IMR-90 (cell line): Measurements from ENCODE around the gene FOSL1. TPM values are rescaled to one million over a fixed set of nuclear protein-coding genes. Genes with fewer than 3 reads are reported as not detected.
A peak's percentile ranks its signal among the peaks of the same experiment; 100 is the strongest.

ENCODE experiments used
- ATAC-seq: fragments of 200-7000 bp; cut with Tn5 transposase; 2 replicates; pipeline ENCODE4 v1.9.1; 2020; ENCODE audit warnings: low read depth, mild to moderate bottlenecking, moderate library complexity
- BruUV-seq: library from RNA; stranded (reverse); fragments of 400-500 nt; replicated peaks from 2 replicates; lab custom pipeline; 2021; lab: Mats Ljungman, UMichigan
- CTCF ChIA-PET: fragments of 300-600 bp; formaldehyde crosslinking; extraction: SDS; loops from one replicate; lab custom pipeline; 2021; ENCODE audit warnings: antibody characterized with exemption; lab: Yijun Ruan, JAX
- POLR2A ChIA-PET: fragments of 300-600 bp; sonication (Branson Sonifier 250); formaldehyde crosslinking; loops from one replicate; lab custom pipeline; 2022; ENCODE audit warnings: antibody characterized with exemption; ENCODE audit not compliant: unreplicated experiment; lab: Charles Lee
- DNase-seq: peaks from one replicate; pipeline ENCODE4 v3.0.0; 2013
- H2AFZ ChIP-seq: replicated peaks from 2 replicates; pipeline ENCODE3; 2013; ENCODE audit warnings: low read length, mild to moderate bottlenecking; ENCODE audit not compliant: poor library complexity
- H2AK5ac ChIP-seq: 2 replicates; pipeline ENCODE4 v1.6.1; 2013; ENCODE audit warnings: low read depth, low read length, inconsistent platforms
- H2AK9ac ChIP-seq: replicated peaks from 2 replicates; pipeline ENCODE3; 2013; ENCODE audit warnings: mild to moderate bottlenecking, low read depth, low read length, moderate library complexity; ENCODE audit not compliant: poor library complexity
- H2BK120ac ChIP-seq: 2 replicates; pipeline ENCODE4 v1.6.1; 2013; ENCODE audit warnings: low read depth, low read length, inconsistent platforms
- H2BK15ac ChIP-seq: 3 replicates; pipeline ENCODE4 v1.6.1; 2013; ENCODE audit warnings: low read depth, low read length, inconsistent platforms
- H2BK20ac ChIP-seq: 2 replicates; pipeline ENCODE4 v1.6.1; 2013; ENCODE audit warnings: low read depth, mild to moderate bottlenecking, inconsistent platforms, low read length, moderate library complexity
- H2BK5ac ChIP-seq: 2 replicates; pipeline ENCODE4 v1.6.1; 2013; ENCODE audit warnings: mild to moderate bottlenecking, low read depth, low read length, inconsistent platforms; ENCODE audit not compliant: poor library complexity, severe bottlenecking
- H3K14ac ChIP-seq: replicated peaks from 2 replicates; pipeline ENCODE4 v1.6.1; 2013; ENCODE audit warnings: low read depth, low read length, inconsistent platforms
- H3K18ac ChIP-seq: 2 replicates; pipeline ENCODE4 v1.6.1; 2013; ENCODE audit warnings: low read depth, low read length, control low read depth
- H3K23ac ChIP-seq: 2 replicates; pipeline ENCODE4 v1.6.1; 2013; ENCODE audit warnings: low read depth, low read length, inconsistent platforms
- H3K27ac ChIP-seq: 2 replicates; pipeline ENCODE4 v1.5.1; 2013; ENCODE audit warnings: mild to moderate bottlenecking, control low read depth, low read length; ENCODE audit not compliant: insufficient read depth
- H3K27me3 ChIP-seq: 2 replicates; pipeline ENCODE4 v1.6.1; 2013; ENCODE audit warnings: low read length; ENCODE audit not compliant: control insufficient read depth, insufficient read depth
- H3K36me3 ChIP-seq: 2 replicates; pipeline ENCODE4 v1.6.1; 2013; ENCODE audit warnings: low read length, mixed read lengths; ENCODE audit not compliant: control insufficient read depth, insufficient read depth
- H3K4ac ChIP-seq: 2 replicates; pipeline ENCODE4 v1.6.1; 2013; ENCODE audit warnings: low read depth, low read length, inconsistent platforms
- H3K4me1 ChIP-seq: 2 replicates; pipeline ENCODE4 v1.6.1; 2013; ENCODE audit warnings: low read length, mixed read lengths; ENCODE audit not compliant: control insufficient read depth, insufficient read depth
- H3K4me2 ChIP-seq: 2 replicates; pipeline ENCODE4 v1.6.1; 2013; ENCODE audit warnings: low read depth, mild to moderate bottlenecking, control low read depth, low read length, moderate library complexity
- H3K4me3 ChIP-seq: 2 replicates; pipeline ENCODE4 v1.5.1; 2013; ENCODE audit warnings: low read depth, mild to moderate bottlenecking, control low read depth, low read length, moderate library complexity; ENCODE audit not compliant: insufficient read depth
- H3K56ac ChIP-seq: 2 replicates; pipeline ENCODE4 v1.6.1; 2013; ENCODE audit warnings: low read length, inconsistent platforms; ENCODE audit not compliant: insufficient read depth; ENCODE audit errors: extremely low read depth
- H3K79me1 ChIP-seq, 2 experiments: 2 replicates each; pipeline ENCODE4 v1.6.1; 2013; ENCODE audit warnings: low read length in 2 of 2, inconsistent platforms in 1 of 2, low read depth in 1 of 2
- H3K9ac ChIP-seq: 2 replicates; pipeline ENCODE4 v1.6.1; 2013; ENCODE audit warnings: low read depth, low read length, control low read depth
- H3K9me1 ChIP-seq: 2 replicates; pipeline ENCODE4 v1.6.1; 2013; ENCODE audit warnings: low read length, inconsistent platforms; ENCODE audit not compliant: insufficient read depth
- H3K9me3 ChIP-seq: 2 replicates; pipeline ENCODE4 v1.6.1; 2013; ENCODE audit warnings: low read length; ENCODE audit not compliant: control insufficient read depth, insufficient read depth
- H4K20me1 ChIP-seq: 2 replicates; pipeline ENCODE4 v1.6.1; 2013; ENCODE audit warnings: low read length, inconsistent platforms; ENCODE audit not compliant: insufficient read depth
- H4K5ac ChIP-seq: 2 replicates; pipeline ENCODE4 v1.6.1; 2013; ENCODE audit warnings: mild to moderate bottlenecking, low read depth, low read length, control low read depth
- H4K8ac ChIP-seq, 2 experiments: 2 replicates each; pipeline ENCODE4 v1.6.1; 2013; ENCODE audit warnings: low read depth in 2 of 2, low read length in 2 of 2, control low read depth in 1 of 2, inconsistent platforms in 1 of 2
- H4K91ac ChIP-seq: 2 replicates; pipeline ENCODE4 v1.6.1; 2013; ENCODE audit warnings: low read depth, low read length, inconsistent platforms; ENCODE audit not compliant: insufficient read depth
- BHLHE40 ChIP-seq: fragments of 150-350 bp; IDR thresholded peaks from 2 replicates; pipeline ENCODE4 v1.6.1; 2016; ENCODE audit warnings: mild to moderate bottlenecking, low read depth, low read length
- CEBPB ChIP-seq: IDR thresholded peaks from 2 replicates; pipeline ENCODE4 v1.6.1; 2012; ENCODE audit warnings: low read depth, low read length, improper control_type of control experiment
- CHD1 ChIP-seq: IDR thresholded peaks from 2 replicates; pipeline ENCODE4 v1.6.1; 2012; ENCODE audit warnings: low read depth, low read length, improper control_type of control experiment
- MAZ ChIP-seq: IDR thresholded peaks from 2 replicates; pipeline ENCODE4 v1.6.1; 2012; ENCODE audit warnings: low read depth, mild to moderate bottlenecking, low read length, improper control_type of control experiment, moderate library complexity, borderline replicate concordance
- MXI1 ChIP-seq: IDR thresholded peaks from 2 replicates; pipeline ENCODE4 v1.6.1; 2012; ENCODE audit warnings: low read depth, mild to moderate bottlenecking, low read length, moderate library complexity, borderline replicate concordance
- POLR2A ChIP-seq: IDR thresholded peaks from 2 replicates; pipeline ENCODE4 v1.6.1; 2012; ENCODE audit warnings: mild to moderate bottlenecking, low read depth, low read length
- RAD21 ChIP-seq: IDR thresholded peaks from 2 replicates; pipeline ENCODE4 v1.6.1; 2012; ENCODE audit warnings: low read length, improper control_type of control experiment
- RCOR1 ChIP-seq: IDR thresholded peaks from 2 replicates; pipeline ENCODE4 v1.6.1; 2012; ENCODE audit warnings: mild to moderate bottlenecking, low read length, improper control_type of control experiment; ENCODE audit not compliant: insufficient replicate concordance
- RFX5 ChIP-seq: IDR thresholded peaks from 2 replicates; pipeline ENCODE4 v1.8.0; 2012; ENCODE audit warnings: low read depth, mild to moderate bottlenecking, low read length, moderate library complexity
- USF2 ChIP-seq: fragments of 150-350 bp; IDR thresholded peaks from 2 replicates; pipeline ENCODE4 v1.6.1; 2017; ENCODE audit warnings: mild to moderate bottlenecking, antibody characterized with exemption, low read length, low read depth
- WGBS, 2 experiments: methylation state at CpG; one replicate each; pipeline versions ENCODE4 v1.1.5 to v1.1.7; 2013; ENCODE audit warnings: missing lambda C conversion rate in 2 of 2; ENCODE audit not compliant: insufficient read length in 1 of 2; ENCODE audit errors: extremely low coverage in 2 of 2; 5-methylcytosine and 5-hydroxymethylcytosine counted together
- dilution Hi-C: fragments of 300-500 bp; cut with HindIII; formaldehyde crosslinking; loops from one replicate; pipeline ENCODE4 v1.14.3; 2018; ENCODE audit warnings: low sequenced_read_pairs; ENCODE audit not compliant: unreplicated experiment
- in situ Hi-C: fragments of 300-500 bp; cut with MboI; formaldehyde crosslinking; loops from 3 replicates; pipeline ENCODE4 v1.14.3; 2019; ENCODE audit warnings: low sequenced_read_pairs, inconsistent platforms, mixed read lengths
- intact Hi-C: fragments of 100-400 bp; cut with micrococcal nuclease; formaldehyde crosslinking; loops from 2 replicates; pipeline ENCODE4 v1.10.0; 2022
- polyA plus RNA-seq, 3 experiments: library from polyadenylated mRNA; depleted of rRNA; stranded (reverse); fragments of >200 nt; gene quantifications; 2 replicates each; pipeline ENCODE4 v1.2.3, GENCODE V29; 2012; ENCODE audit warnings: low replicate concordance in 1 of 3
- total RNA-seq: library from RNA; depleted of rRNA; stranded (reverse); fragments of >200 nt; gene quantifications from 2 replicates; pipeline ENCODE4 v1.2.3, GENCODE V29; 2012
- TF ChIP-seq, protein P1 (sequence below): conservative IDR thresholded peaks from 2 replicates; pipeline ENCODE4 v1.5.1; 2012; ENCODE audit warnings: mild to moderate bottlenecking, low read depth, low read length, improper control_type of control experiment
- TF ChIP-seq, protein P2 (sequence below): fragments of 150-350 bp; IDR thresholded peaks from 2 replicates; pipeline ENCODE4 v1.6.1; 2016; ENCODE audit warnings: low read depth, mild to moderate bottlenecking, low read length, moderate library complexity, borderline replicate concordance

The FOSL1 gene
- total and polyA plus RNA-seq, 2 of the 4 experiments (the other 2 are of a cell fraction): 17.2 to 107 TPM

DNA sequence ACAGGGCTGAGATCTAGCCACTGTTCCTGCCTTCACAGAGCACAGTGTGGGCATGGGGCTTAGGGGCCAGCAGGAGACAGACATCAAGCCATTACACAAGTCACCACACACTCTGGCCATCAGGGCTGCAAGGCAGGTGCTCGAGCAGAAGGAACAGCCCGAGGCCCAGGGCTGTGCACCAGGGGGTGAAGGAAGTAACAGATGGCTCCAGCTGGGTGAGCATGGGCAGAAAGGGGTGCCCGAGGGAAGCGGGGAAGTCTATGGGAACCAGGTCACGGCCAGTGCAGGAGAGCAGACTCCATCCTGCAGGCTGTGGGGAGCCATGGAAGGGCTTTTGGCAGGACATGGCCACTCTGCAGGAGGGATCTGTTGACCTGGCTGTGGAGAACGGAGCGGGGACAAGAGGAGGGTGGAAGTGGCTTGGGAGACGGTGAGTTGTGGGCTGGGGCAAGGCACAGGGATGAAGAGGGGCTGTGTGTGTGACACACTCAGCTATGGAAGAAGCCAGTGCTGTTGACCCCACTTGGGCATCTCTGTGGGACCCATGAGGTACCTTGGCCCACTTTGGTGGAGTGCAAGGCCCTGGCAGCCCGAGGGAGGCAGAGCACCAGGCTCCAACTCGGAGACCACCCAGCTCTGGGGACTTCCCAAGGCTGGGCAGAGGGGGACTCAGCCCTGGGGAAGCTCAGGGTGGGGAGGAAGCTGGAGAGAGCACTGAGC lies 15.1 kb upstream of the FOSL1 start:
- Histone ChIP-seq H2AK5ac (peak overlapping the region; percentile 100), H3K4ac (peak overlapping the region; percentile 100), H3K27me3 (no peaks in the 10 kb centered on the region), H3K4me1 (peaks cover 55% of the 10 kb centered on the region), H3K23ac (peak overlapping the region; percentile 99), H4K5ac (peak overlapping the region; percentile 98), H3K79me1 (peaks cover 20 to 70% of the 10 kb centered on the region in 2 experiments; a peak in 3 of 4 replicates), H2BK120ac (peak overlapping the region; percentile 100), H4K20me1 (peaks cover 6% of the 10 kb centered on the region), H4K8ac (peak overlapping the region; percentile 99), H3K56ac (peak overlapping the region; percentile 99), H3K27ac (peak overlapping the region; percentile 99), H3K9ac (peak overlapping the region; percentile 72), H3K14ac (peak overlapping the region; percentile 100), H2AFZ (peak overlapping the region; percentile 71), H3K4me2 (peak overlapping the region; percentile 43), H3K9me1 (peaks cover 43% of the 10 kb centered on the region), H3K18ac (peak overlapping the region; percentile 98), H2BK5ac (peak overlapping the region; percentile 100), H3K36me3 (peaks cover 13% of the 10 kb centered on the region), H4K91ac (peak overlapping the region; percentile 100), H3K4me3 (no peak overlapping the region), H2BK20ac (peak overlapping the region; percentile 100), H2BK15ac (peak overlapping the region; percentile 99), H2AK9ac (peak overlapping the region; percentile 99), H3K9me3 (no peaks in the 10 kb centered on the region)
- in situ Hi-C loops: no loop called here
- dilution Hi-C loops: no loop called here
- no peak for DNase-seq
- no peak for TF ChIP-seq RCOR1
- TF ChIP-seq, protein P1, sequence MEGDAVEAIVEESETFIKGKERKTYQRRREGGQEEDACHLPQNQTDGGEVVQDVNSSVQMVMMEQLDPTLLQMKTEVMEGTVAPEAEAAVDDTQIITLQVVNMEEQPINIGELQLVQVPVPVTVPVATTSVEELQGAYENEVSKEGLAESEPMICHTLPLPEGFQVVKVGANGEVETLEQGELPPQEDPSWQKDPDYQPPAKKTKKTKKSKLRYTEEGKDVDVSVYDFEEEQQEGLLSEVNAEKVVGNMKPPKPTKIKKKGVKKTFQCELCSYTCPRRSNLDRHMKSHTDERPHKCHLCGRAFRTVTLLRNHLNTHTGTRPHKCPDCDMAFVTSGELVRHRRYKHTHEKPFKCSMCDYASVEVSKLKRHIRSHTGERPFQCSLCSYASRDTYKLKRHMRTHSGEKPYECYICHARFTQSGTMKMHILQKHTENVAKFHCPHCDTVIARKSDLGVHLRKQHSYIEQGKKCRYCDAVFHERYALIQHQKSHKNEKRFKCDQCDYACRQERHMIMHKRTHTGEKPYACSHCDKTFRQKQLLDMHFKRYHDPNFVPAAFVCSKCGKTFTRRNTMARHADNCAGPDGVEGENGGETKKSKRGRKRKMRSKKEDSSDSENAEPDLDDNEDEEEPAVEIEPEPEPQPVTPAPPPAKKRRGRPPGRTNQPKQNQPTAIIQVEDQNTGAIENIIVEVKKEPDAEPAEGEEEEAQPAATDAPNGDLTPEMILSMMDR: no peak
- TF ChIP-seq MAZ: peak; percentile 96
- TF ChIP-seq RAD21: peak; percentile 28; the same call in 1 of the 2 replicates
- TF ChIP-seq, protein P2, sequence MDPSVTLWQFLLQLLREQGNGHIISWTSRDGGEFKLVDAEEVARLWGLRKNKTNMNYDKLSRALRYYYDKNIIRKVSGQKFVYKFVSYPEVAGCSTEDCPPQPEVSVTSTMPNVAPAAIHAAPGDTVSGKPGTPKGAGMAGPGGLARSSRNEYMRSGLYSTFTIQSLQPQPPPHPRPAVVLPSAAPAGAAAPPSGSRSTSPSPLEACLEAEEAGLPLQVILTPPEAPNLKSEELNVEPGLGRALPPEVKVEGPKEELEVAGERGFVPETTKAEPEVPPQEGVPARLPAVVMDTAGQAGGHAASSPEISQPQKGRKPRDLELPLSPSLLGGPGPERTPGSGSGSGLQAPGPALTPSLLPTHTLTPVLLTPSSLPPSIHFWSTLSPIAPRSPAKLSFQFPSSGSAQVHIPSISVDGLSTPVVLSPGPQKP: no peak
- TF ChIP-seq USF2: no peak
- no peak for TF ChIP-seq CHD1
- TF ChIP-seq BHLHE40: no peak
- TF ChIP-seq POLR2A: peak; percentile 50; the same call in 1 of the 2 replicates
- no peak for TF ChIP-seq MXI1
- no peak for TF ChIP-seq CEBPB
- no peak for TF ChIP-seq RFX5
- WGBS, 2 experiments: 28% methylated on average over 8 of the region's 10 CpGs; no CpG with 5 or more reads in 1 of the 2 experiments
- BruUV-seq: no TSS peak
- intact Hi-C loops: loop anchor here (1.0 to 5.0 kb wide), 3 partner anchors 14 to 57 kb away; partner anchors contain the start of genes CFL1, FOSL1 and SART1
- POLR2A ChIA-PET: interaction anchor here (0.6 to 2.4 kb wide), 4 partner anchors 13 to 43 kb away, joined by 3 to 20 read pairs (median 10); partner anchors contain the start of genes CCDC85B, FIBP and FOSL1
- CTCF ChIA-PET: interaction anchor here (1.0 to 1.2 kb wide), 3 partner anchors 24 to 27 kb away, joined by 3 to 9 read pairs (median 4); partner anchors contain the start of genes CCDC85B and FIBP
- peak; percentile 54 for ATAC-seq
